Measurements from ENCODE around the gene CFAP90.

Gene CFAP90

GRCh38 chr5:7875151-7875550 lies 24.2 kb upstream of the CFAP90 start:
- Histone ChIP-seq H3K9ac (no peak overlapping the region), H2AFZ (no peak overlapping the region), H3K4me2 (ENCODE audit: low read length) (no peak overlapping the region), H3K79me2 (peaks cover 11% of the 10 kb centered on the region), H3K4me3 (ENCODE audit: low read depth, low read length) (no peak overlapping the region), H3K9me3 (ENCODE audit: control insufficient read depth, low read length) (no peaks in the 10 kb centered on the region), H3K27me3 (ENCODE audit: control insufficient read depth, insufficient read depth, low read length) (no peaks in the 10 kb centered on the region), H3K27ac (no peak overlapping the region), H3K4me1 (no peaks in the 10 kb centered on the region), H3K36me3 (ENCODE audit: control insufficient read depth, insufficient read depth, low read length) (no peaks in the 10 kb centered on the region)
- no peak for TF ChIP-seq CTCF (IDR thresholded peaks at IDR 0.05)

GRCh38 chr5:7874639-7875038 lies 23.7 kb upstream of the CFAP90 start:
- Histone ChIP-seq H3K27me3 (ENCODE audit: control insufficient read depth, insufficient read depth, low read length) (no peaks in the 10 kb centered on the region), H3K79me2 (peaks cover 7% of the 10 kb centered on the region), H3K9ac (no peak overlapping the region), H2AFZ (no peak overlapping the region), H3K4me1 (no peaks in the 10 kb centered on the region), H3K36me3 (ENCODE audit: control insufficient read depth, insufficient read depth, low read length) (no peaks in the 10 kb centered on the region), H3K4me2 (ENCODE audit: low read length) (no peak overlapping the region), H3K9me3 (ENCODE audit: control insufficient read depth, low read length) (no peaks in the 10 kb centered on the region), H3K4me3 (ENCODE audit: low read depth, low read length) (no peak overlapping the region), H3K27ac (no peak overlapping the region)
- TF ChIP-seq CTCF (IDR thresholded peaks at IDR 0.05): no peak

DNA sequence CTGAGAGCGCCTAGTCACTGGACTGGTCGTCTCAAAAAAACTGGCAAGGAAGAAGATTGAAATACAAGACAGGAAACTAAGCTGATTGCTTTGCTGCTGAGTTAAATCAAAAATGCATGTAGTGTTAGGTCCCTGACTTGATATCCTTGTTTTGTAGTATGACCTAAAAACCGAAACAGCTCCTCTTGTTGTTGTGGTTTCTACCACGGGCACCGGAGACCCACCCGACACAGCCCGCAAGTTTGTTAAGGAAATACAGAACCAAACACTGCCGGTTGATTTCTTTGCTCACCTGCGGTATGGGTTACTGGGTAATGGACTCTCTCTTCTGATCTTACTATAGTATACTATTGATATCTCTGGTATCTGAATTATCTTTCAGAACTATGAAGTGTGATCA lies 22.3 kb upstream of the CFAP90 start:
- Histone ChIP-seq H3K4me1 (no peaks in the 10 kb centered on the region), H3K4me2 (ENCODE audit: low read length) (no peak overlapping the region), H3K27me3 (ENCODE audit: control insufficient read depth, insufficient read depth, low read length) (no peaks in the 10 kb centered on the region), H3K27ac (no peak overlapping the region), H3K9ac (no peak overlapping the region), H3K79me2 (peaks cover 12% of the 10 kb centered on the region), H2AFZ (no peak overlapping the region), H3K36me3 (ENCODE audit: control insufficient read depth, insufficient read depth, low read length) (no peaks in the 10 kb centered on the region), H3K9me3 (ENCODE audit: control insufficient read depth, low read length) (no peaks in the 10 kb centered on the region), H3K4me3 (ENCODE audit: low read depth, low read length) (no peak overlapping the region)
- no peak for TF ChIP-seq CTCF (IDR thresholded peaks at IDR 0.05)

DNA sequence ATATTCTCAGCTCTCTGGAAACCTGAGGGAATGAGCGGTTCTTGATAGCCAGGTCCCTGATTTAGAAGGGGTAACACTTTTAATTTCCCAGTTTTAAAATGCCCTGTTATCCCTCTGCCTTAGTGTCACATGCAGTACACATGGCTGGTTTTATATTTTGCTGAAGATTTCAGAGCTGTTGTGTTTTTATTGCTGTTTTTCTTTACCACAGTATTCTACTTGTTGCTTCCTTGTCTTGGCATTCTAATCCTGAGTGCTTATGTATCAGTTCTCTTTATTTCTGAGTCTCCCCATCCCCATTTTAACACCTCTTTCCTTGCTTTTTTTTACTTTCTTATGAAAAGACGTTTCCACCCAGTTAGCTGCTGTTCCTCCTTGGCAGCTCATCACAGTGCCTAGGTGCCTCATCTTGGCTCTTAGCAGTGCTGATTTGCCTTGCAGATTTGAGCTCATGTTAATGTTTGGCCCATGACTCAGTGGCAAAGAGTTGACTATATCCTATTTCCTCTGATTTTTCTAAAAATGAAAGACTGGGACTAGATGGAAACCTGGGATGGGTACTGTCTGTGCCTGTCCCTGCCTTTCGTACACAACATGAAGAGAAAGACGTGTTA lies 21.7 kb upstream of the CFAP90 start:
- Histone ChIP-seq H3K27ac (no peak overlapping the region), H2AFZ (no peak overlapping the region), H3K79me2 (peaks cover 12% of the 10 kb centered on the region), H3K27me3 (ENCODE audit: control insufficient read depth, insufficient read depth, low read length) (no peaks in the 10 kb centered on the region), H3K4me3 (ENCODE audit: low read depth, low read length) (no peak overlapping the region), H3K4me2 (ENCODE audit: low read length) (no peak overlapping the region), H3K9ac (no peak overlapping the region), H3K9me3 (ENCODE audit: control insufficient read depth, low read length) (no peaks in the 10 kb centered on the region), H3K36me3 (ENCODE audit: control insufficient read depth, insufficient read depth, low read length) (no peaks in the 10 kb centered on the region), H3K4me1 (no peaks in the 10 kb centered on the region)
- TF ChIP-seq CTCF (IDR thresholded peaks at IDR 0.05): no peak

DNA sequence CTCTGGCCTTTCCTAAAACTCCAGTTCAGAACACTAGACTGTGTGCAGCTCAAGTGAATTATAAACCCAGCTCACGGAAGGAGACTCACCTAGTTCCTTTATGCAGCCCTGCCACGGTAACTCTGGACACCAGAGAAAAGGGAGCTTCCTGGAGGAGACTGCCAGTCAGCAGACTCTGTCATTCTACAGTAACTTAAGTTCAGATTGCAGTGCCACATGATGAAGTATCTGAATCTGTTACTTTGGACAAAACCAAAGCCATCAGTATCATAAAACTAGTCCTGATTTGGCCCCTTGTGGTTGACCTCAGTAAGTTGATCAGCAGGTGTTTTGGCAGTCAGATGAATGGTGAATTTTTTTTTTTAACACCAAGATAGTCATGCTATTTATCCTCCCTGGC lies 20.7 kb upstream of the CFAP90 start:
- H2AFZ ChIP-seq: no peak overlapping the region
- H3K9me3 ChIP-seq (ENCODE audit: control insufficient read depth, low read length): no peaks in the 10 kb centered on the region
- TF ChIP-seq CTCF (IDR thresholded peaks at IDR 0.05): no peak
- peaks cover 12% of the 10 kb centered on the region for H3K79me2 ChIP-seq
- H3K36me3 ChIP-seq (ENCODE audit: control insufficient read depth, insufficient read depth, low read length): no peaks in the 10 kb centered on the region
- H3K27me3 ChIP-seq (ENCODE audit: control insufficient read depth, insufficient read depth, low read length): no peaks in the 10 kb centered on the region
- H3K4me2 ChIP-seq (ENCODE audit: low read length): no peak overlapping the region
- H3K9ac ChIP-seq: no peak overlapping the region
- H3K27ac ChIP-seq: no peak overlapping the region
- no peaks in the 10 kb centered on the region for H3K4me1 ChIP-seq
- no peak overlapping the region for H3K4me3 ChIP-seq (ENCODE audit: low read depth, low read length)
